ENCODE data around the gene CCDC90B. TPM values are rescaled to one million over a fixed set of nuclear protein-coding genes. Genes with fewer than 3 reads are reported as not detected.

CCDC90B gene
- total RNA-seq, 1 experiment from 2014 or later: 48.9 TPM

- POLR2A ChIA-PET: no interaction called here
- TF ChIP-seq ZNF532 (CRISPR knock-in tag; IDR thresholded peaks at IDR 0.05; ENCODE audit: borderline replicate concordance): no peak
- no peak for TF ChIP-seq NR2C2 (CRISPR knock-in tag; IDR thresholded peaks at IDR 0.05)
- TF ChIP-seq RELA (CRISPR knock-in tag; IDR thresholded peaks at IDR 0.05; ENCODE audit: borderline replicate concordance): no peak
- no peak for TF ChIP-seq CREB1 (CRISPR knock-in tag; IDR thresholded peaks at IDR 0.05)
- TF ChIP-seq SOX15 (CRISPR knock-in tag; IDR thresholded peaks at IDR 0.05): no peak
- ATAC-seq: no peak
- Mint-ChIP-seq H3K27ac (no peak overlapping the region), H3K9me3 (peaks cover 6% of the 10 kb centered on the region), H3K4me1 (0 out of 2 replicates have a peak, but pooled peaks cover 6% of the 10 kb centered on the region), H3K27me3 (ENCODE audit: low read depth) (no peaks in the 10 kb centered on the region), H3K4me3 (no peak overlapping the region), H3K36me3 (peaks cover 58% of the 10 kb centered on the region)
- CTCF ChIA-PET: interaction anchor here (1.2 kb wide), 1 partner anchor 17 kb away, joined by 5 read pairs; no protein-coding TSS in a partner anchor
- DNase-seq (ENCODE audit: low spot score): no peak
These were observed 10.1 kb downstream of the CCDC90B start for GRCh38 chr11:83275888-83276641.

- no peak for DNase-seq (ENCODE audit: low spot score)
- Mint-ChIP-seq H3K36me3 (peaks cover 61% of the 10 kb centered on the region), H3K27ac (no peak overlapping the region), H3K4me1 (no peaks in the 10 kb centered on the region), H3K9me3 (peaks cover 6% of the 10 kb centered on the region), H3K4me3 (no peak overlapping the region), H3K27me3 (ENCODE audit: low read depth) (no peaks in the 10 kb centered on the region)
- POLR2A ChIA-PET: no interaction called here
- TF ChIP-seq SP1 (CRISPR knock-in tag; conservative IDR thresholded peaks at IDR 0.05): no peak
- TF ChIP-seq ZMAT4 (CRISPR knock-in tag; IDR thresholded peaks at IDR 0.05): no peak
- TF ChIP-seq PRRX2 (CRISPR knock-in tag; IDR thresholded peaks at IDR 0.05): no peak
- no peak for TF ChIP-seq GABPB1 (CRISPR knock-in tag; IDR thresholded peaks at IDR 0.05)
- TF ChIP-seq ZNF416 (CRISPR knock-in tag; IDR thresholded peaks at IDR 0.05): no peak
- TF ChIP-seq ATF6 (CRISPR knock-in tag; IDR thresholded peaks at IDR 0.05): no peak
- no peak for TF ChIP-seq E2F1 (CRISPR knock-in tag; IDR thresholded peaks at IDR 0.05)
- no peak for TF ChIP-seq ZNF263 (CRISPR knock-in tag; IDR thresholded peaks at IDR 0.05; ENCODE audit: low read depth)
- TF ChIP-seq NFATC4 (CRISPR knock-in tag; IDR thresholded peaks at IDR 0.05): no peak
- no peak for TF ChIP-seq IRF1 (CRISPR knock-in tag; IDR thresholded peaks at IDR 0.05)
- TF ChIP-seq PRDM15 (CRISPR knock-in tag; IDR thresholded peaks at IDR 0.05): no peak
- no peak for TF ChIP-seq ZBTB43 (CRISPR knock-in tag; IDR thresholded peaks at IDR 0.05)
- TF ChIP-seq PREB (CRISPR knock-in tag; IDR thresholded peaks at IDR 0.05; ENCODE audit: borderline replicate concordance): no peak
- no peak for ATAC-seq
- CTCF ChIA-PET: no interaction called here
These were observed 13.5 kb downstream of the CCDC90B start for GRCh38 chr11:83272627-83273026.

Measured in WTC11 (cell line).